Astrocyte (in vitro differentiated cells and primary cell): ENCODE results near the gene AACS. TPM values are rescaled to one million over a fixed set of nuclear protein-coding genes. Genes with fewer than 3 reads are reported as not detected.

Source experiments
- DNase-seq: peaks from one replicate; pipeline ENCODE4 v3.0.0-alpha.2; 2010; ENCODE audit warnings: low read depth
- FAIRE-seq: peaks from 2 replicates; lab custom pipeline; 2011; peaks lifted over from hg19 to GRCh38; lab: Jason Lieb, UNC
- H2AFZ ChIP-seq: 2 replicates; pipeline ENCODE4 v1.6.0; 2012; ENCODE audit warnings: low read depth, low read length, inconsistent platforms
- H3K27ac ChIP-seq: 2 replicates; pipeline ENCODE4 v1.5.1; 2011; ENCODE audit warnings: low read depth, low read length, inconsistent platforms
- H3K27me3 ChIP-seq: 2 replicates; pipeline ENCODE4 v1.6.0; 2011; ENCODE audit warnings: low read length, inconsistent platforms; ENCODE audit not compliant: insufficient read depth
- H3K36me3 ChIP-seq: 2 replicates; pipeline ENCODE4 v1.5.1; 2011; ENCODE audit warnings: low read length, inconsistent platforms; ENCODE audit not compliant: insufficient read depth
- H3K4me1 ChIP-seq: 2 replicates; pipeline ENCODE4 v1.5.1; 2011; ENCODE audit warnings: low read length, inconsistent platforms; ENCODE audit not compliant: insufficient read depth
- H3K4me2 ChIP-seq: 2 replicates; pipeline ENCODE4 v1.6.0; 2012; ENCODE audit warnings: low read length, inconsistent platforms
- H3K4me3 ChIP-seq: 2 replicates; pipeline ENCODE4 v1.5.1; 2011; ENCODE audit warnings: low read depth, mild to moderate bottlenecking, low read length, inconsistent platforms; ENCODE audit not compliant: insufficient read depth
- H3K79me2 ChIP-seq: 2 replicates; pipeline ENCODE4 v1.6.0; 2012; ENCODE audit warnings: mild to moderate bottlenecking, low read length, inconsistent platforms; ENCODE audit not compliant: insufficient read depth
- H3K9ac ChIP-seq: 2 replicates; pipeline ENCODE4 v1.6.0; 2012; ENCODE audit warnings: mild to moderate bottlenecking, low read length, inconsistent platforms
- H3K9me3 ChIP-seq: 2 replicates; pipeline ENCODE4 v1.5.1; 2012; ENCODE audit warnings: low read depth, mild to moderate bottlenecking, low read length, inconsistent platforms; ENCODE audit not compliant: insufficient read depth
- H4K20me1 ChIP-seq: 2 replicates; pipeline ENCODE4 v1.6.0; 2012; ENCODE audit warnings: low read length, inconsistent platforms; ENCODE audit not compliant: insufficient read depth
- H3K27ac Mint-ChIP-seq: one replicate; pipeline ENCODE4 v1.8.0; 2021; ENCODE audit warnings: mild to moderate bottlenecking, mixed read lengths; ENCODE audit not compliant: unreplicated experiment
- H3K27me3 Mint-ChIP-seq: one replicate; pipeline ENCODE4 v1.8.0; 2021; ENCODE audit warnings: low read depth, mixed read lengths; ENCODE audit not compliant: unreplicated experiment
- H3K36me3 Mint-ChIP-seq: one replicate; pipeline ENCODE4 v1.8.0; 2021; ENCODE audit warnings: low read depth, mixed read lengths; ENCODE audit not compliant: unreplicated experiment
- H3K4me1 Mint-ChIP-seq: one replicate; pipeline ENCODE4 v1.8.0; 2021; ENCODE audit warnings: low read depth, mixed read lengths; ENCODE audit not compliant: unreplicated experiment
- H3K4me3 Mint-ChIP-seq: one replicate; pipeline ENCODE4 v1.8.0; 2021; ENCODE audit warnings: mild to moderate bottlenecking, moderate library complexity, mixed read lengths; ENCODE audit not compliant: unreplicated experiment
- H3K9me3 Mint-ChIP-seq: one replicate; pipeline ENCODE4 v1.8.0; 2021; ENCODE audit warnings: mild to moderate bottlenecking, mixed read lengths; ENCODE audit not compliant: unreplicated experiment
- EZH2 ChIP-seq: IDR thresholded peaks from 2 replicates; pipeline ENCODE4 v1.6.1; 2012; ENCODE audit warnings: mild to moderate bottlenecking, low read length, inconsistent platforms; ENCODE audit not compliant: insufficient read depth
- total RNA-seq: library from RNA; stranded (reverse); gene quantifications from 2 replicates; pipeline ENCODE4 v1.2.1, GENCODE V29; 2021
- TF ChIP-seq, protein P1 (sequence below): IDR thresholded peaks from 2 replicates; pipeline ENCODE4 v1.5.1; 2011; ENCODE audit warnings: low read depth, mild to moderate bottlenecking, inconsistent platforms, low read length, moderate library complexity; ENCODE audit not compliant: insufficient read depth

AACS gene
- total RNA-seq, 1 donor from 2014 or later, result 22.5 TPM

DNA sequence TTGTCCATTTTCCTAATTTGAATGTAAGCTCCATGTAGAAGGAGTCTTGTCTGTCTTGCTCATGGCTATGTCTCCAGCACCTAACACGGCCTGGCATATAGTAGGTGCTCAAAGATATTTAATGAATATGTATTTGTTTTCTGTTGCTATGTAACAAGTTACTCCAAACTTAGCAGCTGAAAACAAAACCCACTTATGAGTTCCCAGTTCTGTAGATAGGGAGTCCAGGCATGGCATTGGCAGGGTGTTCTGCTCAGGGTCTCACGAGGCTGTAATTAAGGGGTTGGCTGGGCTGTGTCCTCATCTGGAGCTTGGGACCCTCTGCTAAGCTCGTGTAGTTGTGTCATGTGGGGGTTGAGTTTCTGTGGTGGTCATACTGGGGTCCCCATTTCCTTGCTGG lies 106.0 kb downstream of the AACS start:
- Histone ChIP-seq H3K4me3 (no peak overlapping the region), H3K27ac (no peak overlapping the region), H4K20me1 (no peaks in the 10 kb centered on the region), H3K36me3 (no peaks in the 10 kb centered on the region), H3K27me3 (no peaks in the 10 kb centered on the region), H3K4me2 (no peak overlapping the region), H3K4me1 (no peaks in the 10 kb centered on the region), H2AFZ (no peak overlapping the region), H3K9ac (no peak overlapping the region), H3K9me3 (no peaks in the 10 kb centered on the region), H3K79me2 (no peaks in the 10 kb centered on the region)
- Mint-ChIP-seq H3K36me3 (no peaks in the 10 kb centered on the region), H3K4me3 (no peak overlapping the region), H3K27ac (no peak overlapping the region), H3K9me3 (no peaks in the 10 kb centered on the region), H3K4me1 (no peaks in the 10 kb centered on the region), H3K27me3 (peaks cover 20% of the 10 kb centered on the region)
- no peak for DNase-seq
- FAIRE-seq, result no peak
- TF ChIP-seq EZH2, result no peak
- TF ChIP-seq, protein P1, sequence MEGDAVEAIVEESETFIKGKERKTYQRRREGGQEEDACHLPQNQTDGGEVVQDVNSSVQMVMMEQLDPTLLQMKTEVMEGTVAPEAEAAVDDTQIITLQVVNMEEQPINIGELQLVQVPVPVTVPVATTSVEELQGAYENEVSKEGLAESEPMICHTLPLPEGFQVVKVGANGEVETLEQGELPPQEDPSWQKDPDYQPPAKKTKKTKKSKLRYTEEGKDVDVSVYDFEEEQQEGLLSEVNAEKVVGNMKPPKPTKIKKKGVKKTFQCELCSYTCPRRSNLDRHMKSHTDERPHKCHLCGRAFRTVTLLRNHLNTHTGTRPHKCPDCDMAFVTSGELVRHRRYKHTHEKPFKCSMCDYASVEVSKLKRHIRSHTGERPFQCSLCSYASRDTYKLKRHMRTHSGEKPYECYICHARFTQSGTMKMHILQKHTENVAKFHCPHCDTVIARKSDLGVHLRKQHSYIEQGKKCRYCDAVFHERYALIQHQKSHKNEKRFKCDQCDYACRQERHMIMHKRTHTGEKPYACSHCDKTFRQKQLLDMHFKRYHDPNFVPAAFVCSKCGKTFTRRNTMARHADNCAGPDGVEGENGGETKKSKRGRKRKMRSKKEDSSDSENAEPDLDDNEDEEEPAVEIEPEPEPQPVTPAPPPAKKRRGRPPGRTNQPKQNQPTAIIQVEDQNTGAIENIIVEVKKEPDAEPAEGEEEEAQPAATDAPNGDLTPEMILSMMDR, result no peak

DNA sequence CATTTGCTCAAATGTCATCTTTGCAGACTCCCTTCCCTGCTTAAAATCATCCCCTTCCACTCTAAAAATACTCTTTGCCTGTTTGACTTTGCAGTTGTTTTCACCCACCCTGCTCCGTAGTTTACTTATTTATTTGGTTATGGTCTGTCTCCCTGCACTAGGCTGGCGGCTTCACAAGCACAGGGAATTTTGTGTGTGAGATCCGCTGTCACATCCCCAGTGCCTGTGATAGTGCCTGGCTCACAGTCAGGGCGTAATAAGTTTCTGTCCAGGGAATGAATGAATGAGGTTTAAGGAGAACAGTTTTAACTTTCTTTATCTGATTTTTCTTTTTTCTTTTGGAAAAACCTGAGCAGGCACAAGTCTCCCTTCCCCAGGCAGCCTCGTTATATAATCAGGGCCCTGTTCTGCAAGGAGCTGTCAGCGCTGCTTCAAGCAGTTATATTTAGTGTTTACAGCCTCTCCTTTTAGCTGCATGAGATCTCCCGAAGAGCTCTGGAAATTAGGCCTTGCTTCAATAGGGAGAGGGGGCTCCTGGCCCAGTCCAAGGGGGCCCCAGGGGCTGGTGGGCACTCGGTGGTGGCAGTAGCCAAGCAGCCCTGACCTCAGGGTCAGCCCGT lies 107.1 kb downstream of the AACS start:
- no peak overlapping the region for H3K4me3 Mint-ChIP-seq
- H3K4me3 ChIP-seq, result no peak overlapping the region
- TF ChIP-seq, protein P1, result no peak
- no peak for TF ChIP-seq EZH2
- H3K9me3 ChIP-seq, result no peaks in the 10 kb centered on the region
- H3K27ac ChIP-seq, result no peak overlapping the region
- H3K4me1 ChIP-seq, result no peaks in the 10 kb centered on the region
- H3K9ac ChIP-seq, result no peak overlapping the region
- no peak for DNase-seq
- no peak overlapping the region for H3K4me2 ChIP-seq
- no peaks in the 10 kb centered on the region for H3K36me3 ChIP-seq
- H4K20me1 ChIP-seq, result no peaks in the 10 kb centered on the region
- H3K79me2 ChIP-seq, result no peaks in the 10 kb centered on the region
- H3K4me1 Mint-ChIP-seq, result no peaks in the 10 kb centered on the region
- H3K27me3 ChIP-seq, result no peaks in the 10 kb centered on the region
- H2AFZ ChIP-seq, result no peak overlapping the region
- no peak for FAIRE-seq
- peaks cover 24% of the 10 kb centered on the region for H3K27me3 Mint-ChIP-seq
- H3K9me3 Mint-ChIP-seq, result no peaks in the 10 kb centered on the region
- no peaks in the 10 kb centered on the region for H3K36me3 Mint-ChIP-seq
- no peak overlapping the region for H3K27ac Mint-ChIP-seq

DNA sequence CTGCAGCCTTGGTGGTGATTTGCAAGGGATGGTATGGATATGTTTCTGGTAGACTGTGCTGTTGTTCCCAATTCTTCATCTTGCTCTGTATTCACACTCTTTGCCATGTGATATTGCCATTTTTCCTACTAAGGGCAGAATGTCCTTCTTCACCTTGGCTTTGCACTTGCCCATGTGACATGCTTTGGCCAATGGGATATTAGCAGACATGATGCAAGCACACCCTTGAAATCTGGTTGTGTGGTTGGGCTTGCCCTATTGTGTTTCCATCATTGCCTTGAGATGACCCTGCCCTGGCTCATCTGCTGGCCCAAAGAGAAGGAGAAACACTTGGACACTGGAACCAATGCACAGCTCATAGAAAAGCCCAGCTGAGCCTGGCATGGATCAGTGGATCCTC lies 110.3 kb downstream of the AACS start:
- peaks cover 2% of the 10 kb centered on the region for H3K27me3 ChIP-seq
- H3K36me3 Mint-ChIP-seq, result no peaks in the 10 kb centered on the region
- no peak overlapping the region for H3K4me3 Mint-ChIP-seq
- FAIRE-seq (no peak), DNase-seq (no peak)
- no peak overlapping the region for H3K4me3 ChIP-seq
- no peak overlapping the region for H2AFZ ChIP-seq
- H3K27ac ChIP-seq, result no peak overlapping the region
- H4K20me1 ChIP-seq, result no peaks in the 10 kb centered on the region
- H3K9me3 Mint-ChIP-seq, result no peaks in the 10 kb centered on the region
- peaks cover 23% of the 10 kb centered on the region for H3K27me3 Mint-ChIP-seq
- H3K27ac Mint-ChIP-seq, result no peak overlapping the region
- H3K79me2 ChIP-seq, result no peaks in the 10 kb centered on the region
- no peaks in the 10 kb centered on the region for H3K4me1 ChIP-seq
- no peaks in the 10 kb centered on the region for H3K36me3 ChIP-seq
- no peak overlapping the region for H3K9ac ChIP-seq
- H3K4me1 Mint-ChIP-seq, result no peaks in the 10 kb centered on the region
- TF ChIP-seq, protein P1, result no peak
- no peak for TF ChIP-seq EZH2
- no peak overlapping the region for H3K4me2 ChIP-seq
- H3K9me3 ChIP-seq, result no peaks in the 10 kb centered on the region
